OCI-LY7 (cell line): Measurements from ENCODE around the gene PRR5L.

Experiments
- EZH2phosphoT487 ChIP-seq: fragments of 200-600 bp; sonication (generic); IDR thresholded peaks from 2 replicates; pipeline ENCODE4 v1.6.1; 2018; ENCODE audit warnings: low read depth, borderline replicate concordance, mild to moderate bottlenecking, mixed run types, antibody characterized with exemption, low read length, moderate library complexity, mixed read lengths
- TF ChIP-seq, protein P1 (sequence below): fragments of 200-600 bp; sonication (generic); conservative IDR thresholded peaks from 2 replicates; pipeline ENCODE4 v1.5.1; 2014; ENCODE audit warnings: mild to moderate bottlenecking, antibody characterized with exemption, low read length, moderate library complexity, mixed read lengths

DNA sequence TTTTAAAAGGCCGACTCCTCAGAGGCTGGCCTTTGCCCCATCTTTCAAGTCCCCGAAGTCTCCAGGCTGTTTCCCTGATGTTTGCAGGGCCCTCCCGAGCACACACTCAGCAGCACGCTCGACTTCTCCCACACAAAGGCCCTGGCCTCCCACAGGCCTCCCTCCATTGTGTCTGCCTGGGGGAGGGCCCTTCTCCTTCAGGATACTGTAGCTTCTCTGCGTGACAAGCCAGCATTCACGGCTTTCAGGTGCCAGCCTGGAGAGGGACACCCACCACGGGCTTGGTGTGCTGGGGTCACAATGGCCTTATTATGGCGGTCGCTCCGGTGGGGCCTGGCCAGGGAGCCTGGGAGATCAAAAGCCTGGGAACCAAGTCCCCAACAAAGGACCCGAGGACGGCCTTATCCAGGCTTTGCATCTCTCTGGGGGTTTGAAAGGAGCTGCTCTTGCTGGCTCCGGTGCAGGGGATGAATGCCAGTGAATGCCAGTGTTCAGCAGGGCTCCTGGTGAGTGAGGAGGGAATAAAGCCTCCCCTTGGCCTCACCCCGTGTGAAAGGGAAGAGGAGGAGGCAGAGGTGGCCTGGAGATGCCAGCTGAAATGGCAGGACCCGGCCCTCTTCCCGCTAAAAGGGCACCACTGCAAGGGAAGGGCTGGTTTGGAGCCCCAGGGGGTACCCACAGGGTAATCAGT is 159.0 kb downstream of the PRR5L start:
- TF ChIP-seq, protein P1, sequence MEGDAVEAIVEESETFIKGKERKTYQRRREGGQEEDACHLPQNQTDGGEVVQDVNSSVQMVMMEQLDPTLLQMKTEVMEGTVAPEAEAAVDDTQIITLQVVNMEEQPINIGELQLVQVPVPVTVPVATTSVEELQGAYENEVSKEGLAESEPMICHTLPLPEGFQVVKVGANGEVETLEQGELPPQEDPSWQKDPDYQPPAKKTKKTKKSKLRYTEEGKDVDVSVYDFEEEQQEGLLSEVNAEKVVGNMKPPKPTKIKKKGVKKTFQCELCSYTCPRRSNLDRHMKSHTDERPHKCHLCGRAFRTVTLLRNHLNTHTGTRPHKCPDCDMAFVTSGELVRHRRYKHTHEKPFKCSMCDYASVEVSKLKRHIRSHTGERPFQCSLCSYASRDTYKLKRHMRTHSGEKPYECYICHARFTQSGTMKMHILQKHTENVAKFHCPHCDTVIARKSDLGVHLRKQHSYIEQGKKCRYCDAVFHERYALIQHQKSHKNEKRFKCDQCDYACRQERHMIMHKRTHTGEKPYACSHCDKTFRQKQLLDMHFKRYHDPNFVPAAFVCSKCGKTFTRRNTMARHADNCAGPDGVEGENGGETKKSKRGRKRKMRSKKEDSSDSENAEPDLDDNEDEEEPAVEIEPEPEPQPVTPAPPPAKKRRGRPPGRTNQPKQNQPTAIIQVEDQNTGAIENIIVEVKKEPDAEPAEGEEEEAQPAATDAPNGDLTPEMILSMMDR = no peak
- no peak for TF ChIP-seq EZH2phosphoT487
